ENCODE measurements around the gene NPC1.

- TF ChIP-seq POLR2AphosphoS5 (IDR thresholded peaks at IDR 0.05; ENCODE audit: low read depth, low read length) (no peak), REST (IDR thresholded peaks at IDR 0.05; ENCODE audit: insufficient read depth in 1 of 2, low read depth in 2 of 2, low read length in 2 of 2) (no peak), SIN3A (IDR thresholded peaks at IDR 0.05; ENCODE audit: borderline replicate concordance, insufficient read depth, low read length) (no peak), TAF1 (IDR thresholded peaks at IDR 0.05; ENCODE audit: borderline replicate concordance, insufficient read depth, low read length) (no peak), FOXP2 (optimal IDR thresholded peaks at IDR 0.05; ENCODE audit: borderline replicate concordance, extremely low read depth, extremely low read length, insufficient read depth) (no peak)
These were observed 84.7 kb downstream of the NPC1 start for GRCh38 chr18:23501626-23502025.

Data from PFSK-1 (cell line).